GM12872 (cell line): ENCODE measurements around the gene GALNT9.

Source experiments
- CTCF ChIP-seq: IDR thresholded peaks from 3 replicates; pipeline ENCODE4 v1.5.1; 2011; ENCODE audit warnings: low read depth, mild to moderate bottlenecking, low read length, moderate library complexity; ENCODE audit not compliant: insufficient read depth

Gene GALNT9

GRCh38 chr12:132239392-132239791, 90.0 kb downstream of the GALNT9 start:
- TF ChIP-seq CTCF = no peak

DNA sequence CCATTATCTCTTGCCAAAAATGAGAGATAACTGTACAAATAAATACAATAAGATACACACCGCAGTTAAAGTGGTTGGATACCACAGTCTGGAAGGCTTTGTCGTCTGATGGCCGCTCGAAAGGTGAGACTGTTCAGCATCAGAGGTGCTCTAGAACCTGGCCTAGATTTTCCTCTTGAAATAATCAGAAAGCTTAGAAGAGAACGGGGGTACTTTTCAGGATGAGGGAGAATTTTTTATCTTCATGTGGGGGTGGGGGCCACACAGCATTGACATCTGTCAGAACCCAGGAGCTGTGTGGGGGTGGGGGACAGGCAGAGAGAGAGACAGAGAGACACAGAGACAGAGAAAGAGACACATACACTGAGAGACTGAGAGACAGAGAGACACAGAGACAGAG, 90.5 kb downstream of the GALNT9 start:
- no peak for TF ChIP-seq CTCF

DNA sequence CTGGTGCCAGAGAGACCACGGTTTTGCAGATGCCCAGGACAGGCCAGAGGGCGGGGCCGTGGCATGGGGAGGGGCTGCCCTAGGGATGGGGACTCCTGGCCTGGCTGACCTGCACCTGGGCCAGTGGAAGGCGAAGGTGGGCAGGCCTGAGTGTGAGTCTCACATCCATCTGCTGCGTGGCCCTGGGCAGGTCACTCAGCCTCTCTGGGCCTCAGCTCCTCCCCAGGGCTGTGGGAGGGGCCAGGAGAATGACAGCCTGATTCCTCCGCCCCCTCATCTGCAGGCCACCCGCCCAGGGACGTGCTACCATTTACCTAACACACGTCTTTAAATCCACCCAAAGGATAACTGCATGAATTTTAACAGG, 90.9 kb downstream of the GALNT9 start:
- TF ChIP-seq CTCF = no peak

GRCh38 chr12:132237772-132238487, 91.5 kb downstream of the GALNT9 start:
- TF ChIP-seq CTCF = no peak

DNA sequence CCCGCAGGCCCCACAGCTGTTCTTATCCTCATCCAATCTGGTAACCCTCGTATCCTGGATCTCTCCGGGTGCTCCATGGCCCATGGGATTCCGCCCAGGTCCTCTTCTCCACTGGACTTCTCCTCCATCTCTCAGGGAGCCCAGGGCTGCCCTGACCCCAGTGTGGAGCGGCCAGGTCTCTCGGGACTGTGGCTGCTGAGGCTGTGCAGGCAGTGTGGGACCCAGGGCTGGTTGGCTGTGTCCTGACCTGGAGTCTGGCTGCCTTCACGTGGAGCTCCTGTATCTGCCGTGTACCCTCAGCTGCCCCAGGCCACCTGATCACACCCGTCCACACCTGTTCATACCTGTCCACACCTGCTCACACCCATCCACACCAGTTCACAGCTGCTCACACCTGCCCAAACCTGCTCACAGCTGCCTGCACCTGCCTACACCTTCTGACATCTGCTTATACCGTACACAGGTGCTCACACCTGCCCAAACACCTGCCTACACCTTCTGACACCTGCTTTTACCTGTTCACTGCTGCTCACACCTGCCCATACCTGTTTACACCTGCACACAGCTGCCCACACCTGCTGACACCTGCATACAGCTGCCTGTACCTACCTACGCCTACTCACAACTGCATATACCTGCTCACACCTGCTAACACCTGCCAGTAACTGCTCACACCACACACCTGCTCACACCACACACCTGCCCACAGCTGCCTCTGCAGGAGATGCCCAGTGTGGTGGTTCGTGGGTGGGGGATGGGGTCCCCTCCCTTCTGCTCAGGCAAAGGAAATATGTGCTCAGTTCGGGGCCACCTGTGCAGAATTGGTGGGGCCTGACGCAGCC, 92.2 kb downstream of the GALNT9 start:
- TF ChIP-seq CTCF = no peak

DNA sequence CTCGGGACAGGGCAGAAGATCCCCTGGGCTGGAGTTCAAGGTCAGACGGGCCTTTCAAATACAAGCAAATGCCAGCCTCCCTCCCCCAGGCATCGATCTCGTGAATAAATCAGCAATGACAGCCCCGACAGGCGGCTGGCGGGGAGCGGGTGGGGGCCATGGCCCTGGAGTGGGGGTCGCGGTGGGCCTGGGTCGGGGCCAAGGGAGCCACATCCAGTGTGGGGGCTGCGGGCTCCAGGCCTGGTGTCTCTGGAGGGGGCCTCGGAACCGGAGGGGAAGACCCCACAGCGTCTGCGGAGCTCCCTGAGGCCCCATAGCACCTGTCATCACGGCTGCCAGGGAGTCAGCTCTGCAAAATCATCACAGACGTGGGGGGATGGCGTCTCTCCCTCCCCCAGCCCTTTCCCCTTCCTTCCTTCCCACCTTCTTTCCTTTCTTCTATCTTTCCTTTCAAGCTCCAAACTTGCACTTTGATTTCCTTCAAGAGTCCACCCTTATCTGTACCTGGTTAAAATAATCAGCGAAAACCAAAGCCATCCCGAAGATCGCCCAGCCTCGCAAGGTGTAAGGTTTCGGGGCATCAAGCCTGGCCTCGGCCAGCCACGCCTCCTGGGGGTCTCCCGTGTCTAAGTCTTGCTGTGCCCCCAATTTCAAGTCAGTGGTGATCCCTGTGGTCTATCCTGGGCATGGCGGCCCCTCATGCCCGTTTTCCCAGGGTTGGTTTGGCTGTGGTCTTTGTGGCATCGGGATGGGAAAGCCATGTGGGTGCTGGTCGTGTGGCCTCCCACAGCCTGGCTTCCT, 93.1 kb downstream of the GALNT9 start:
- TF ChIP-seq CTCF = no peak
